Type B pancreatic cell (in vitro differentiated cells): Measurements from ENCODE around the gene ALAS1. TPM values are rescaled to one million over a fixed set of nuclear protein-coding genes. Genes with fewer than 3 reads are reported as not detected.
A peak's percentile ranks its signal among the peaks of the same experiment; 100 is the strongest.

Source experiments
- DNase-seq: peaks from one replicate; pipeline ENCODE4 v3.0.0; 2021; ENCODE audit warnings: mixed read lengths; ENCODE audit not compliant: unreplicated experiment; ENCODE audit errors: extremely low spot score
- H3K27ac Mint-ChIP-seq: 2 replicates; pipeline ENCODE4 v1.8.0; 2021; ENCODE audit warnings: mild to moderate bottlenecking, mixed read lengths
- H3K27me3 Mint-ChIP-seq: 2 replicates; pipeline ENCODE4 v1.8.0; 2021; ENCODE audit warnings: mixed read lengths
- H3K36me3 Mint-ChIP-seq: 2 replicates; pipeline ENCODE4 v1.8.0; 2021; ENCODE audit warnings: mixed read lengths
- H3K4me1 Mint-ChIP-seq: one replicate; pipeline ENCODE4 v1.8.0; 2021; ENCODE audit warnings: mixed read lengths; ENCODE audit not compliant: unreplicated experiment
- H3K4me3 Mint-ChIP-seq: 2 replicates; pipeline ENCODE4 v1.8.0; 2021; ENCODE audit warnings: mild to moderate bottlenecking, mixed read lengths
- H3K9me3 Mint-ChIP-seq: 2 replicates; pipeline ENCODE4 v1.8.0; 2021; ENCODE audit warnings: mixed read lengths
- total RNA-seq: library from RNA; stranded (reverse); gene quantifications from 2 replicates; pipeline ENCODE4 v1.2.1, GENCODE V29; 2021; ENCODE audit warnings: low replicate concordance
- TF ChIP-seq, protein P1 (sequence below): fragments of 200-600 bp; sonication (generic); conservative IDR thresholded peaks from 2 replicates; pipeline ENCODE4 v1.5.0; 2021; ENCODE audit warnings: antibody characterized with exemption, mild to moderate bottlenecking

Gene ALAS1
- total RNA-seq, 1 donor from 2014 or later = 57.1 TPM

DNA sequence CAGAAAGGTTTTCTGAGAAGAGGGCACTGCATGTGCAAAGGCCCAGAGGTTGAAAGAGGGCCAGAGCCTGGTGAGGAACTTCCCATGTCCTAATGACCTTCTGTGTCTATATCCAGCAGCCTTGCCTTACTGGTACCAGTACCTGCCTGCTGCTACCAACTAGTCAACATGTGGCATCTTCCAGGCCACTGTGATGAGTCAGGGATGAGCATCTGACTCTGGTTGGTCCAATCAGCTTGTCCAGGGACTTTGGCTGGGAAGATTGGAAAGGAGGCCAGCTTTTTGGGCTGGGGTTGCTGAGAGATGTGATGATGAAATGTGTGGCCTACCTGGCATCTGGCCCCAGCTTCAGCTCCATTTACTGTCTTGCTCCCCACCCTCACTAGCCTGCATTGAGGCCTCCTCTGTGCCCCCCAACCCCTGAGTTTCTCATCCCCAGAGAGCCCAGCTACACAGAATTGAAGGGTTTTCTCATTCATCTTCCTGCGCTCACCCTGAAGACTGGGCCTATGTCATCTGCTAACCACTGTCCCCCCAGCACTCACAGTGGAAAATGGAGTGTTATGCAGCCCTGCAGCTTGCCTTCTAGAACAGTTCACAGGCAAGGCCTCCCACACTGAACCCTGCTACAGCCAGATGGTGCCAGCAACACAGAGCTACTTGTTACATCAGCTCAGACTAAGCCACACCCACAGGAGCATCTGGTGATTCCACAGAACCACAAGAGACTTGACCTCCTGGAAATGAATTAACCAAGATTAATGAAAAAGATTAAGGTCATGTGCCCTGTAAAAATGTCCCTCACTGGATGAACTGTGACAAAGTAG lies 42.3 kb downstream of the ALAS1 start:
- Mint-ChIP-seq H3K27ac (peak overlapping the region; percentile 76), H3K36me3 (no peaks in the 10 kb centered on the region), H3K9me3 (no peaks in the 10 kb centered on the region), H3K4me1 (peaks cover 18% of the 10 kb centered on the region), H3K27me3 (peaks cover 4% of the 10 kb centered on the region), H3K4me3 (peak overlapping the region; percentile 98)
- DNase-seq = no peak
- TF ChIP-seq, protein P1, sequence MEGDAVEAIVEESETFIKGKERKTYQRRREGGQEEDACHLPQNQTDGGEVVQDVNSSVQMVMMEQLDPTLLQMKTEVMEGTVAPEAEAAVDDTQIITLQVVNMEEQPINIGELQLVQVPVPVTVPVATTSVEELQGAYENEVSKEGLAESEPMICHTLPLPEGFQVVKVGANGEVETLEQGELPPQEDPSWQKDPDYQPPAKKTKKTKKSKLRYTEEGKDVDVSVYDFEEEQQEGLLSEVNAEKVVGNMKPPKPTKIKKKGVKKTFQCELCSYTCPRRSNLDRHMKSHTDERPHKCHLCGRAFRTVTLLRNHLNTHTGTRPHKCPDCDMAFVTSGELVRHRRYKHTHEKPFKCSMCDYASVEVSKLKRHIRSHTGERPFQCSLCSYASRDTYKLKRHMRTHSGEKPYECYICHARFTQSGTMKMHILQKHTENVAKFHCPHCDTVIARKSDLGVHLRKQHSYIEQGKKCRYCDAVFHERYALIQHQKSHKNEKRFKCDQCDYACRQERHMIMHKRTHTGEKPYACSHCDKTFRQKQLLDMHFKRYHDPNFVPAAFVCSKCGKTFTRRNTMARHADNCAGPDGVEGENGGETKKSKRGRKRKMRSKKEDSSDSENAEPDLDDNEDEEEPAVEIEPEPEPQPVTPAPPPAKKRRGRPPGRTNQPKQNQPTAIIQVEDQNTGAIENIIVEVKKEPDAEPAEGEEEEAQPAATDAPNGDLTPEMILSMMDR = no peak

DNA sequence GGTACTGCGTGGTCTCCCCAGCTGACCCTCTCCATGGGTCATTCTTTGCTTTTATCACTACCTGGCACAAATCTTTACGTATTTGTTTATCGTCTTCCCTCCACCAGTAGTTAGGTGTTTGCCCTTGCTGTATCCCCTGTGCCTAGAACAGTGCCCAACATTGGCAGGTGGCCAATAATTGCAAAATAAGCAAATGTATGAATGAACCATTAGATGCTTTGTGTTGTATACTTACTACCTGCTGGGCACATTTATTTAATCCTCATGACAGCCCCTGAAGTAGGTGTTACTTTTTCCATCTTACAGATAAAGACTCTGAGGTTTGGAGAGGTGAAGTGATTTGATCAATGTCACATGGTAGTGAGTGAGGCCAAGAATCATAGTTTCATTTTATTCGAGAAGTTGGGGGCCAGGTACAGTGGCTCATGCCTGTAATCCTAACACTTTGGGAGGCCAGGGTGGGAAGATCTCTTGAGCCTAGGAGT lies 43.0 kb downstream of the ALAS1 start:
- Mint-ChIP-seq H3K4me1 (peaks cover 18% of the 10 kb centered on the region), H3K4me3 (peak overlapping the region; percentile 72), H3K27me3 (peaks cover 5% of the 10 kb centered on the region), H3K36me3 (no peaks in the 10 kb centered on the region), H3K9me3 (no peaks in the 10 kb centered on the region), H3K27ac (peak overlapping the region; percentile 76)
- TF ChIP-seq, protein P1 = no peak
- no peak for DNase-seq

DNA sequence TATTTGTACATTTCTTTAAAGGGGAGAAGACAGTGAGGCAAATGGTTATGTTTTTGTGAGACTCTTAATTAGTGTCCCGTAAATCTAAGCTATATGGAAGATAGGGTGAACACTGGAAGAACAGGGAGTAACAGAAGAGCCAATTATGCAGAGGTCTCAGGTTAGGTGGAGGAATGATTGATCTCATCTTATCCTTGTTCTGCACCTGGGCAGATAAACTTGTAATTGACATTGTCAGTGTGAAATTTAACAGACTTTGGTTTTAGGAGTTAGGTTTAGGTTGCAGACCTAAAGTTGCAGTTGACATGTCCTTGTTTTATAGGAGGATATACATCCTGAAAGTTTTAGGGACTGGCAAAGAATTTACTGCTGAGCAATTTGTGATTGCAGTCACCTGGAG lies 44.1 kb downstream of the ALAS1 start:
- DNase-seq = no peak
- H3K27ac Mint-ChIP-seq = no peak overlapping the region
- TF ChIP-seq, protein P1 = no peak
- H3K27me3 Mint-ChIP-seq = peaks cover 8% of the 10 kb centered on the region
- H3K4me1 Mint-ChIP-seq = peaks cover 18% of the 10 kb centered on the region
- no peaks in the 10 kb centered on the region for H3K36me3 Mint-ChIP-seq
- H3K9me3 Mint-ChIP-seq = no peaks in the 10 kb centered on the region
- H3K4me3 Mint-ChIP-seq = no peak overlapping the region

DNA sequence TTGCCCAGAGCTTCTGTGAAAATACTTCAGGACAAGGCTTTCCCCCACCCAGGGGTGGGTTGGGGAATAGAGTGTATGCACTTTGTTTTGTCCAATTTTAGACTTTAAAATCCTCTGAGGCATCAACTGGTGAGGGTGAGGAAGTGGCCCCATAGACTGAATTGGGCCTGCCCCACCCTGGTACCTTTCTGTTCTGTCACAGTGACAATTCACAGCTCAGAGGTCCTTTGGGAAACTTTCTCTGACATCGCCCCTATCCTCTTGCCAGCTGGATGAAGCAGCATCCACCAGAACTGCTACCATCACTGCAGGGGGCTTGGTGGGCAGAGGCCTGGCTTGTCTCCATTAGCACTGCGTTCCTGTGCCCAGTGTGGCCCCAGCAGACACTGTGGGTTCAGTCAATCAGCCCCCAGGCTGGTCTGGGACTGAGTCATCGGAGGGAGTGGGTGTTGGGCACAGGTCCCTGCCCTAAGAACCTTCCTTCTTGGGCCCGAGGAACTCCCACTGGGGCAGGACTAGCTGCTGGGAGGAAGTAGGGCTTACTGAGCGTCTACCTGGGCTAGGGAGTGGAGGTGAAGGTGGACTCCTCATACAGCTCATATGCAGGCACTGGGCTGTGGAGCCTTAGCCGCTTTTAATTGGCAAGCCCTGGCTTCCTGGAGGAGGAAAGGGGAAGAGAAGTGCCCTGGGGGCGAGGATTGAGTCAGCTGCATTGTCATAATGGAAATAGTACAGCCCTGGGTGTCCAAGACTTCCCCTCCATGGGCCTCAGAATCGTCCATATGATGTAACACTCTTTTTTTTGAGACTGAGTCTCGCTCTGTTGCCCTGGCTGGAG lies 46.0 kb downstream of the ALAS1 start:
- Mint-ChIP-seq H3K36me3 (no peaks in the 10 kb centered on the region), H3K9me3 (no peaks in the 10 kb centered on the region), H3K4me1 (peaks cover 14% of the 10 kb centered on the region), H3K27me3 (peaks cover 8% of the 10 kb centered on the region), H3K27ac (no peak overlapping the region), H3K4me3 (peak overlapping the region; percentile 67)
- TF ChIP-seq, protein P1 = no peak
- no peak for DNase-seq

DNA sequence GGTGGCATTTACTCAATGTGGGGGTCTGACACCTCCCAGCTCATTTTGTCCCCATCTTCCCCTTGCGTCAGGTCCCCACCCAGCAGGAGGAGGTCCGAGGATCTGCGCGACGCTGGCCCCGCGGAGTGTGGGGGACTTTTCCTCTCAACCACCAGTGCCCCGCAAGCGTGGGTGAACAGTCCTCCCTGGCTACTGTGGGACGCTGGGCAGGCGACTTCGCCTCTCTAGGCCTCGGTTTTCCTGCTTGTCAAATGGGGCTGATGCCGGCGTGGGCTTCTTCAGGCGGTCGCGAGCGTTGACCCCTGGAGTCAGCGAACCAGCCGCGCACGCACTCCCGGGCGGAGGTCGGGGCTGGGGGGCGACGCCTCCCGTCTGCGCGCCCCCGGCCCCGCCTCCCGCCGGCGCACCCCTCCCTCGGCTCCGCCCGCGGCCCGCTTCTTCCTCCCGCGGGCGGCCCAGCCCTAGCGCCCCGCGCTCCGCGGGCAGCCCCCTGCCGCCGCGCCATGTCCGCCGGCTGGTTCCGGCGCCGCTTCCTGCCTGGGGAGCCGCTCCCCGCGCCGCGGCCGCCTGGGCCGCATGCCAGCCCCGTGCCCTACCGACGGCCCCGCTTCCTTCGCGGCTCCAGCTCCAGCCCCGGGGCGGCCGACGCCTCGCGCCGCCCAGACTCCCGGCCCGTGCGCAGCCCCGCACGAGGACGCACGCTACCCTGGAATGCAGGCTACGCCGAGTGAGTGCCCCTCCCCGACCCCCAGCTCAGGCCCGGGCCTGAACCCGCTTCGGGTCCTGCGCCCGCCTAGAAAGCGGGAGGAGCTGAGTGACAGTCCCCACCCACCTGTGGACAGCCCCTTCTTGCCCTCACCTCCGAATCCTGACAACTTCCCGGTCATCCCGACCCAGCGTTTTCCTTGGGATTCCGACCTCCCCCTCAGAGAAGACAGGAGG lies 47.6 kb downstream of the ALAS1 start, which contains the start of gene PPM1M:
Gene PPM1M, plus strand, starts transcription at position 438 of the 942 bp plus-strand sequence. Its CDS starts 66 bp downstream, at position 504.
- H3K27me3 Mint-ChIP-seq = peaks cover 8% of the 10 kb centered on the region
- TF ChIP-seq, protein P1 = no peak
- peak; percentile 74 for DNase-seq
- no peaks in the 10 kb centered on the region for H3K9me3 Mint-ChIP-seq
- no peak within 1 kb of the TSS for H3K27ac Mint-ChIP-seq
- H3K4me3 Mint-ChIP-seq = peak within 1 kb of the TSS; percentile 75
- H3K4me1 Mint-ChIP-seq = peaks cover 5% of the 10 kb centered on the region
- peaks cover 7% of the 10 kb centered on the region for H3K36me3 Mint-ChIP-seq
